Loucy (cell line): ENCODE data around the gene FHL3.

Experiments used
- H2AFZ ChIP-seq: fragments of 200-600 bp; sonication (generic); 2 replicates; pipeline ENCODE4 v1.6.0; 2016; ENCODE audit warnings: antibody characterized with exemption, mild to moderate bottlenecking, low read length, moderate library complexity
- H3F3A ChIP-seq: fragments of 200-600 bp; 2 replicates; pipeline ENCODE4 v1.6.0; 2016; ENCODE audit warnings: antibody characterized with exemption, low read depth, mild to moderate bottlenecking
- H3K27me3 ChIP-seq: fragments of 200-600 bp; sonication (generic); 2 replicates; pipeline ENCODE4 v1.6.1; 2014; ENCODE audit warnings: low read length, mild to moderate bottlenecking; ENCODE audit not compliant: insufficient read depth, poor library complexity, severe bottlenecking
- H3K36me3 ChIP-seq: fragments of 200-600 bp; sonication (generic); 2 replicates; pipeline ENCODE4 v1.6.1; 2016; ENCODE audit warnings: low read length; ENCODE audit not compliant: insufficient read depth
- H3K4me1 ChIP-seq: fragments of 200-600 bp; sonication (generic); 2 replicates; pipeline ENCODE4 v1.5.1; 2014; ENCODE audit warnings: low read length, mild to moderate bottlenecking; ENCODE audit not compliant: insufficient read depth, poor library complexity, severe bottlenecking
- H3K4me2 ChIP-seq: fragments of 200-600 bp; sonication (generic); 2 replicates; pipeline ENCODE4 v1.6.0; 2014; ENCODE audit warnings: antibody characterized with exemption, low read length, low read depth, mild to moderate bottlenecking; ENCODE audit not compliant: poor library complexity, severe bottlenecking
- H3K4me3 ChIP-seq: fragments of 200-600 bp; sonication (generic); 2 replicates; pipeline ENCODE4 v1.5.1; 2014; ENCODE audit warnings: low read length, mild to moderate bottlenecking, mixed read lengths; ENCODE audit not compliant: poor library complexity, severe bottlenecking
- H3K79me2 ChIP-seq: fragments of 200-600 bp; sonication (generic); 2 replicates; pipeline ENCODE4 v1.6.1; 2014; ENCODE audit warnings: low read length; ENCODE audit not compliant: insufficient read depth
- H3K9ac ChIP-seq: fragments of 200-600 bp; sonication (generic); 2 replicates; pipeline ENCODE4 v1.6.0; 2014; ENCODE audit warnings: mild to moderate bottlenecking, low read depth, low read length, moderate library complexity; ENCODE audit not compliant: poor library complexity, severe bottlenecking
- H3K9me2 ChIP-seq: fragments of 200-600 bp; sonication (generic); replicated peaks from 2 replicates; pipeline ENCODE4 v1.6.1; 2016; ENCODE audit warnings: low read depth, low read length, mixed read lengths
- H3K9me3 ChIP-seq: fragments of 200-600 bp; sonication (generic); 2 replicates; pipeline ENCODE4 v1.6.1; 2014; ENCODE audit warnings: mild to moderate bottlenecking, antibody characterized with exemption, low read length, low read depth; ENCODE audit not compliant: insufficient read depth
- H4K20me1 ChIP-seq: fragments of 200-600 bp; sonication (generic); 2 replicates; pipeline ENCODE4 v1.6.0; 2014; ENCODE audit warnings: antibody characterized with exemption, low read length, mild to moderate bottlenecking; ENCODE audit not compliant: insufficient read depth, poor library complexity, severe bottlenecking
- EZH2phosphoT487 ChIP-seq: fragments of 200-600 bp; IDR thresholded peaks from 2 replicates; pipeline ENCODE4 v1.6.1; 2018; ENCODE audit warnings: antibody characterized with exemption, mild to moderate bottlenecking, moderate library complexity, borderline replicate concordance
- TF ChIP-seq, protein P1 (sequence below): fragments of 200-600 bp; sonication (generic); conservative IDR thresholded peaks from 2 replicates; pipeline ENCODE4 v1.5.1; 2014; ENCODE audit warnings: mild to moderate bottlenecking, antibody characterized with exemption, low read length

FHL3 gene

DNA sequence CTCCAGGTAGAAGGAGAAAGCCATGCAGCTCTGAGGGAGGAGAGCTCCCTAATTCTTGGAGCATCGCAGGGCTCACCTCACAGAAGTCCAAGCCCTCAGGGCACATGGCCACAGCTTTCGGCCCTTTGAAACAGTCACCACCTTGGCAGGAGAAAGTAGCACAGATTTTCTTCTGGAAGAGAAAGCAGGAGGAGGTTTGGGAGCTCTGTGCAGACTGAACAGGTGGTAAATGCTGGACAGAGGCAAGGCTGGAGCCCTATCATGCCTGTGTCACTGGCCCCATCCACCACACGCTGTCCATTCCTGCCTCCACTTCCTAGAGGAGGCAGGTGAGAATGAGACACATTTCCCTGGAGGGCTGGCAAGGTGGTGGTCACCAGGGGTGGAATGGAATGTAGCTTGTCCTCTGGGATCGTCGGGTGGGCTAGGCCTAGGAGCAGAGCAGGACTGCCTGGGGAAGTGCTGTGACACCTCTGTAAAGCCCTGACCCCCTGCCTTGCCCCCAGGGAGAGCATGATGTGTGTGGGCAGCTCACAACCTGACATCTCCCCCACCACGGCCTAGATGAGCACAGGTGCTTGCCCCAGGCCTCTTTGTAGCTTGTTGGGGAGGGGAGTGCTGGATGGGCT, 55.7 kb downstream of the FHL3 start:
- Histone ChIP-seq H3K79me2 (no peaks in the 10 kb centered on the region), H3K4me3 (no peak overlapping the region), H3K9ac (no peak overlapping the region), H3K27me3 (no peaks in the 10 kb centered on the region), H3K4me1 (no peaks in the 10 kb centered on the region), H3K9me3 (no peaks in the 10 kb centered on the region), H3K9me2 (no peaks in the 10 kb centered on the region), H3K36me3 (no peaks in the 10 kb centered on the region), H3F3A (no peaks in the 10 kb centered on the region), H2AFZ (no peak overlapping the region), H3K4me2 (no peak overlapping the region), H4K20me1 (no peaks in the 10 kb centered on the region)
- TF ChIP-seq, protein P1, sequence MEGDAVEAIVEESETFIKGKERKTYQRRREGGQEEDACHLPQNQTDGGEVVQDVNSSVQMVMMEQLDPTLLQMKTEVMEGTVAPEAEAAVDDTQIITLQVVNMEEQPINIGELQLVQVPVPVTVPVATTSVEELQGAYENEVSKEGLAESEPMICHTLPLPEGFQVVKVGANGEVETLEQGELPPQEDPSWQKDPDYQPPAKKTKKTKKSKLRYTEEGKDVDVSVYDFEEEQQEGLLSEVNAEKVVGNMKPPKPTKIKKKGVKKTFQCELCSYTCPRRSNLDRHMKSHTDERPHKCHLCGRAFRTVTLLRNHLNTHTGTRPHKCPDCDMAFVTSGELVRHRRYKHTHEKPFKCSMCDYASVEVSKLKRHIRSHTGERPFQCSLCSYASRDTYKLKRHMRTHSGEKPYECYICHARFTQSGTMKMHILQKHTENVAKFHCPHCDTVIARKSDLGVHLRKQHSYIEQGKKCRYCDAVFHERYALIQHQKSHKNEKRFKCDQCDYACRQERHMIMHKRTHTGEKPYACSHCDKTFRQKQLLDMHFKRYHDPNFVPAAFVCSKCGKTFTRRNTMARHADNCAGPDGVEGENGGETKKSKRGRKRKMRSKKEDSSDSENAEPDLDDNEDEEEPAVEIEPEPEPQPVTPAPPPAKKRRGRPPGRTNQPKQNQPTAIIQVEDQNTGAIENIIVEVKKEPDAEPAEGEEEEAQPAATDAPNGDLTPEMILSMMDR, result no peak
- TF ChIP-seq EZH2phosphoT487, result no peak

DNA sequence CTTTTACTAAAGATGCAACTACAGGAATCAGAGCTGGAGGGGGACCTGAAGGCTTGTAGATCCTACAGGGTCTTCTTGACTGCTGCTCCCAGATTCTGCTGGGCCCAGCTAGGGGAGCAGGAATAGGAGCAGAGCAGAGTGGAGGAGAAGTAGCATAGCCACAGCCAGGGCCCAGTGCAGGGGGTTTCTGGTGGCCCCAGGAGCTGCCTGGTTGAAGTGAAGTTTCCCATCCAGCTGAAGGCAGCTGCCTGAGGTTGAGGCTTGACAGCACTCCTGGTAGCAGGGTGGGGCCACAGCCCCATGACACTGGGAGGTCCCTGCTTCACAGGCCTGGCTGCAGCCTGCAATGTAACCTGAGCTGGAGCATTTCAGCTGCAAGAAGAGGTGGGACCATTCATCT, 56.5 kb downstream of the FHL3 start:
- H3K4me2 ChIP-seq, result no peak overlapping the region
- no peaks in the 10 kb centered on the region for H3F3A ChIP-seq
- H3K36me3 ChIP-seq, result no peaks in the 10 kb centered on the region
- no peaks in the 10 kb centered on the region for H3K27me3 ChIP-seq
- no peaks in the 10 kb centered on the region for H3K79me2 ChIP-seq
- no peak overlapping the region for H3K9ac ChIP-seq
- H3K4me1 ChIP-seq, result no peaks in the 10 kb centered on the region
- no peaks in the 10 kb centered on the region for H4K20me1 ChIP-seq
- no peaks in the 10 kb centered on the region for H3K9me2 ChIP-seq
- H2AFZ ChIP-seq, result no peak overlapping the region
- H3K9me3 ChIP-seq, result no peaks in the 10 kb centered on the region
- H3K4me3 ChIP-seq, result no peak overlapping the region
- TF ChIP-seq, protein P1, result no peak
- no peak for TF ChIP-seq EZH2phosphoT487

DNA sequence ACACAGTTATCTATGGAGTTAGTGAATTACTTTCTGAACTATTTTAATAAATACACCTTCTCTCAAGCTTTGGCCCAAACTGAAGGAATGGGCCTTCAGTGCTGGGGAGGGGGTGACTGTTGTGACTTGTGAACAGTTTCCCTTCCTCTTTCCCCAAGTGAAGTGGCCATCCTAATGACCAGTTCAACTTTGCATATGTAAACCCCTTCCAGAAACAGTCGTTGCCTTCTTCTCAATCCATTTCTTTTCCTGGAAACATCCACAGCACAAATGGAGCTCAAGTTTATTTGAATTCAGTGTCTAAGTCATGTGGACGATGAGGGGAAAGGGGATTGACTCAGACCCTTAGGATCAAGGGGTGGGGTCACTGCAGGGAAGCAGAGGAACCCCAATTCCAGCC, 57.1 kb downstream of the FHL3 start:
- Histone ChIP-seq H3K36me3 (no peaks in the 10 kb centered on the region), H3K9me3 (no peaks in the 10 kb centered on the region), H3K9me2 (no peaks in the 10 kb centered on the region), H4K20me1 (no peaks in the 10 kb centered on the region), H3K4me1 (no peaks in the 10 kb centered on the region), H3K4me2 (no peak overlapping the region), H3K79me2 (no peaks in the 10 kb centered on the region), H3F3A (no peaks in the 10 kb centered on the region), H2AFZ (no peak overlapping the region), H3K27me3 (no peaks in the 10 kb centered on the region), H3K4me3 (no peak overlapping the region), H3K9ac (no peak overlapping the region)
- no peak for TF ChIP-seq EZH2phosphoT487
- TF ChIP-seq, protein P1, result no peak
